GM11168 (cell line): ENCODE measurements around the gene CPLANE2.

Source experiments
- in situ Hi-C: fragments of 300-500 bp; cut with MboI; formaldehyde crosslinking; loops from one replicate; pipeline ENCODE4 v1.12.0; 2022; ENCODE audit warnings: low sequenced_read_pairs; ENCODE audit not compliant: unreplicated experiment

Gene CPLANE2

GRCh38 chr1:16195518-16195905 lies 41.5 kb downstream of the CPLANE2 start:
- in situ Hi-C loops = loop anchor here (5.0 kb wide), 1 partner anchor 113 kb away; no protein-coding TSS in a partner anchor

GRCh38 chr1:16191916-16192546 lies 45.0 kb downstream of the CPLANE2 start:
- in situ Hi-C loops = no loop called here

- in situ Hi-C loops = no loop called here
Measured at GRCh38 chr1:16191309-16191708, 45.7 kb downstream of the CPLANE2 start.

DNA sequence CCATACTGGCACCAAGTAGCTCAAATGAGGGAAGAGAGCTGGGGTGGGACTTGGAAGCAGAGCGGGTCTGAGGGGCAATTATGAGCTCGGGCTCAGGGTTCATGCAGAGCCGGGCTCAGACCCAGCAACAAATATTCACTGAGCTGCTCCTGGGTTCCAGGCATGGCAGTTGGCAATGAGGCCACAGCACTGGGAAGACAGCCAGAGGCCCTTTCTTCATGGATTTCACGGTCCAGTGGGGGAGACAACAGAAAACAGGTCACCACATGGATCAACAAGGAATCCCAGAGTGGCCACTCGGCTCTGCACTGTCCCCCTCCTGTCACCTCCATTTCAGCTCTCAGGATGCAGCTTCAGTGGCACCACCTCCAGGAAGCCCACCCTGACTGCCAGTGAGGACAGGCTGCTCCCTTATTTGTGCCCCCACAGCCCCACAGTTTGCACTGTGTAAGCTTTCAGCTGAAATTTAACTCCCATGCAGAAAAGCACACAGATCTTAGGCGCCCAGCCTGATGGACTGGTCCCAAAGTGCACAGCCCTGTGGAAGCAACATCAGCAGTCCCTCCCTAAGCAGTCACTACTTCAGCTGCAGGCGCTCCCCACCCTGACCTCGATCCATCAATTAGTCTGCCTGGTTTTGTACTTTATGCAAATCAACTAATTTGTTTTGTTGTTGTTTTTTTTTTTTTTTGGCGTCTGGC lies 46.9 kb downstream of the CPLANE2 start:
- in situ Hi-C loops = no loop called here

GRCh38 chr1:16189003-16189402 lies 48.0 kb downstream of the CPLANE2 start:
- in situ Hi-C loops = no loop called here

GRCh38 chr1:16187748-16188401 lies 49.1 kb downstream of the CPLANE2 start:
- in situ Hi-C loops = no loop called here

DNA sequence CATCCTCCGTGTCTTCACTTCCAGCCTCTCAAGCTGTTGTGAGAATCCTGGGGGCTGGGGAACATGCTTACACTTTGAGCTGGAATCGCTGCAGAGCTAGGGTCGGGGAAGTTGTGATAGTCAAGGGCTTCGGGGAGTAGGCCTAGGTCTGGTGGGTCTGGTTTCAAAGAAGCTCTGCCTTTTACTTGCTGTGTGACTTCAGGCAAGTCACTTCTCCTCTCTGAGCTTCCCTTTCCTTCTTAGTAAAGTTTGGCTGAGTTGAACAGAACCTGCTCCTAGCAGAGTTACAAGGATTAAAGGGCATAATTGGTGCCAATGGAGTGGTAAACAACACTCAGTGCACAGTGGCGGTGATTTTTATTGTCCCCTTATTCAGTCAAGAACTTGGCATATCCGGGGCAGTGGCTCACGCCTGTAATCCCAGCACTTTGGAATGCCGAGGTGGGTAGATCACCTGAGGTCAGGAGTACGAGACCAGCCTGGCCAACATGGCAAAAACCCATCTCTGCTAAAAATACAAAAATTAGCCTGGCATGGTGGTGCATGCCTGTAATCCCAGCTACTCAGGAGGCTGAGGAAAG lies 50.2 kb downstream of the CPLANE2 start:
- in situ Hi-C loops = no loop called here

- in situ Hi-C loops = no loop called here
Measured at GRCh38 chr1:16184557-16185303, 52.3 kb downstream of the CPLANE2 start.

DNA sequence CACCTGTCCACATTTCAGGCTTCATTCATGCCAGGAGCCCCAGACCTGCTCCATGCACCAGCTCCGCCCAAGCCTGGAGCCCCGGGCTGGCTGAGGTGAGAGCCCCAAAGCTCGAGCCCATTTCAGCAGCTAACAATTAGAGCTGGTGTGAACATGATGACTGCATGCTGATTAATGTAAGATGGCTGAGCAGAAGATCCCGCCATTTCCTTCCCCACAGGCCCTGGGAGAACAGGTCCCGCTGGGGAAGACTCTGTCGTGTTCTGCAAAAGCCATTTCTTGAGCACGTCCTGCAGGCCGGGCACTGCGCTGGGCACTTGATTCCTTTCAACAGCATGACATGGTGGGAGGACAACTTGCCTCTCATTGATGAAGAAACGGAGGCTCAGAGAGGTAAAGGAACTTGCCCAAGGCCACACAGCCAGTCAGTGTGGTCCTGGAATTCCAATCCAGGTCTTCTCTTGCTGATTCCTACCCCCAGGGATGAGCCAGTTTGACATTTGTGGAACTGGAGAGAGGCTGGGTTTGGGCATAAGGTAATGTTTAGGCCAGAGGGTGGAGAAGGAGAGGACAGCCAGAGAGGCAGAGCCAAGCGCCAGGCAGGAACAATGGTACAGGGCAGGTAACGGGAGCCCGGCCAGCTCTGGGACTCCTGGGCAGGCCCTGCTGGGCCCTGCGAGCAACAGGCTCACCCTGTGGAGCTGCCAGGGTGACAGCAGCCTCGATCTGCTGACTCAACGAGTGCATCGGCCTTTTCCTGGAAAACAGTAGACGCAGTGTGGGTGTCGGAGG lies 53.0 kb downstream of the CPLANE2 start:
- in situ Hi-C loops = no loop called here

DNA sequence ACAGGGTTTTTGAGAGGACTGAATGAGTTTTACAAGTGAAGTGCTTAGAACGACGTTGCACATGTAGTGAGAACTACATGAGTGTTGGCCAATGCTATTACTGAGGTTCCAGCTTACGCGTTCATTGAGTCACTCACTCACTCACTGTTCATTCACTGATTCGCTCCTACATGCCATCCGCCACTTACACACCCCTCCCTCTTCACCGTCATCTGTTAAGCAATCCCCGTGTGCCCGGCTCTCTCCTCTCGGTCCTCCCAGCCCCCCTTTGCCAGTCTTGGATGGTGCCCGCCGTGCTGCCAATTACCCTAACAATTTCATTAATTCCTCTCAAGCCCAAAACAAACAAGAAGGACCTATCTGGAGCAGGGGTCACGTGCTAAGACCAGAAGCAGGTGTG lies 53.8 kb downstream of the CPLANE2 start:
- in situ Hi-C loops = no loop called here

DNA sequence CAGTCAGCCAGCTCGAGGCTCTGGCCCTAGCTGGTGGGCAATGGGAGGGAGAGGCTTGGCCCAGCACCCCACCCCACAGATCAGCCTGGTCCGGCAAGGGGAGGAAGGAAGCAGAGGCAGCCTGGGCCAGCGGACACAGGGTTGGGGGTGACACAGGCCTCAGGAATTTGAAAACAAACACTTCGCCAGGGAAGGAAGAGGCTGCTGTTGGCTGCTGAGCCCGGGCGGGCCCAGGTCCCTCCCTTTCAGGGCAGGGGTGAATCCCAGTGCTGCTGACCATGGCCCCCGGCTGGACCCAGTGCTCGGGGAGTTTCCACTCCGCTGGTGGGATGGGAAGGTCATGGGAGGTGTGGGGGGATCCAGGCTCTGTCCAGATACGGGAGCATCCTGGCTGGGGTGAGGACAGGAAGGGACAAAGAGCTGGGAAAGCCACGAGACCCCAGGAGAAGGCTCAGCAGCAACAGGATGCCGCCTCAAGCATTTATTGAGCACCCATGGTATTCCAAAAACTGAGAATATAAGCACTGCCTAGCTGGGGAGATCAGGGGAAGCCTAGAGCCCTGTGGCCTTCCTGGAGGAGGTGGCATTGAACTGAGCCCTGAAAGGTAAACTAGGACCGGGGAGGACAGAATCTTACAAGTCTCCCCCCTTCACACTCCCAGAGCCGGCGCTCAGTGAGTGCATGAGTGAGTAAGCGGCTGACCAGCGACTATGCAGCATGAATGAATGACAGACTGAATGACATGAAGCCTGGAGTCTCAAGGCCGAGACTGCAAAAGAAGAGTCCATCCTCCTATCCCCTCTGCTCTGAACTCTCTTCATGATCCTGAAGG lies 54.9 kb downstream of the CPLANE2 start:
- in situ Hi-C loops = no loop called here
